DMS 273 (cell line): ENCODE measurements around the gene STAT3.
A peak's percentile ranks its signal among the peaks of the same experiment; 100 is the strongest.
"Not testable (repeated sequence)": the region's sequence is repeated elsewhere in the genome, so short reads cannot be mapped to it uniquely, and the experiment has no call there.

Experiments used
- DNase-seq: peaks from one replicate; lab custom pipeline; 2025; ENCODE audit not compliant: unreplicated experiment; lab: John Stamatoyannopoulos, UW

STAT3 gene

DNA sequence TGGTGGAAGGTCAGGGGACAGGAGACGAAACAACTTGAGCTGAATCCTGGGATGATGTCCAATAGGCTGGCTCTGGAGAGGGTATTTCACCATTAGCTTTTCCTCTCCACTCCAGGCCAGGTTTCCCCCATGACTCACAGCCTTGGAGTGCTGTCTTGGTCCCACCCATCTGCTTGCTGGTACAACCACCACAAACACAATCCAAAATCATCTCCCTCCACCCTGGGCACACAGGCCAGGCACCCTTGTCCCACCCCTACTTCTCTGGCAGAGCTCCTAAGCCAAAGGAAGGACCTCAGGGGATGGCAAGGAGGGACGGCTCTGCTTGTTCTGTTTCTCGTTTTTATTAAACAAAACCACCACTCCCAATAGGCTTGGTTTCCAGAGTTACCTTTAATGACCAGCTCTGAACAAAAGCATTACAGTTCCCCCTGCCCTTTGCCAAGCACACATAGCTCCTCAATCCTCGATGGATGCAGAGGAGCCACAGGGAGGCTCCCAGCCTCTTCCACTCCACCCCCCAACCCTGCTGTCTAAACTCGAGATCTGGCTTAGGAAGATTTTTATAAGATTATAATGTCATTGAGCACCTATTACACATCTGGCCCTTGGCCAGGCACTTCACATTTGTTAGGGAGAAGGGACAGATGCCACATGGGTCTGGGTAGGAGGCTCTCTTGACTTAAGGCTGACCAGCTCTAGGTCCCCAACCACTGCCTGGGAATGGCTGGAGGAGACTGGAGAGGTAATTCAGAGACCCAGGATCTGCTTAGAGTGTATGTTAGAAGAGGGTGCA is 21.5 kb upstream of the STAT3 start:
- DNase-seq: peak; percentile 44

DNA sequence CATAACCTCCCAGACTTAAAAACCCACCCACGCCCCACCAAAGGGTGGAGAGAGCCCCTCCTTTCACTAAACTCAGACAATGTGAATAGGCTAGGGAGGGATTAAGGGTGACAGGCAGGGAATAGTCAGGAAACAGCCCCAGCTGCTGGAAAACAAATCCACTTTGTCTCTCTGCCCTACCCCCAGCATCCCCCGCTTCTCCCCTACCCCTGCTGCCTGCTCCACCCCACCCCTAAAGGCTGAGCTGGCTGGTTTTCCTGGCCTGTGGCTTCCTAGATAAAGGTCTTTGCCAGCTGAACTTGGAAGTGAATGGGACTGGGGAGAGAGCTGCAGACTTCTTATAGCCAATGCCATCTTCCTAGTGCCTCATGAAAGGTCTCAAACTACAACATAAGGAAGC is 19.8 kb upstream of the STAT3 start:
- DNase-seq: no peak

DNA sequence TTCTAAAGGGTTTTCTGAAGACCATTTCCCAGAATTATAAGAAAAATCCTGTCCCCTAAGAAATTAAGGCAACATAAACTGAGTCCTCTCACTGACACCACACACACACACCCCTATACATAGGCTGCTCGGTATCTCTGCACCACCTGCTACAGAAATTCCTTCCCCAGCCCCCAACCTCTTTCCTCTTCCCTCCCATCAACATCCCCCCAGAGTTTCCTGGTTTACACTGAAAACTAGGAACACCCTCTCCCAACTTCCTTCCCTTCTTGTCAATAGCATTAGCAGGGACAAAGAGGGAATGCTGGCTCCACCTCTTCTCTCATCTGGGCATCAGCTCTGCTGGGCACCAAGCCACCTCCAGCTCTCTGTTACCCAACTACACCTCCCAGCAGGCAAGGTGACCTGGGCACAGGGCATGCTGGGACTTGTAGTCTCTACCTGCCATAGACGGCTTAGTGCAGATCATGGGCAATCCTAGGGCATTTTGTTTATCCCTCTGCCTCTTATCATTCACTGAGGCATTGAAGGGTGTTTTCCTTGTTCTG is 19.1 kb upstream of the STAT3 start:
- peak; percentile 93 for DNase-seq

DNA sequence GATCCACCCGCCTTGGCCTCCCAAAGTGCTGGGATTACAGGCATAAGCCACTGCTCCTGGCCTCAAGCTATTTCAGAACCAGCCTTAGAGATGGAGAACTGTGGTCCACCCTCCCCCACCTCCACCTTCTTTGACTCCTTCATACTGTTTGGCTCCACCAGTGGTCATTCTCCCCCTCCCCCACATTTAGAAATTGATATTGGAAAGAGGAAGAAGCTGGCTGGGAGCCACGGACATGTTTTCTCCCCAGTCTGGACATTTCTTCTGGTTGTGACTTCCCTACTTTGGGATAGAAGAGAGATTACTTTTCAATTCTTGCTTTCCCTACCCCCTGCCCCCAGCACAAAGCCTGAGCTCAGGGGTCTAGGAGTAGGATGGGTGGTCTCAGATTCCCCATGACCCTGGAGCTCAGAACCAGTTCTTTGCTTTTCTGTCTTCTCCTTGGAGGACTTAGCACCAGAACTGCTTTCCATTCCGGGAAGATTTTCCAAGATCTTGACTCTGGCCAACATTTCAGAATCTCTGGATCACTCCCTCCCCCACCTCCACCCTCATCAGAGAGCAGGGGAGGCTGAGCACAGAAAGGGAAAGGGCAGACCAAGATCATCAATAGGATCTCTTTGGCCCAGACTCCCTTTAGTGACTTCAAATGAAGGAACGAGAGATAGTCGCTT is 18.5 kb upstream of the STAT3 start:
- no peak for DNase-seq

DNA sequence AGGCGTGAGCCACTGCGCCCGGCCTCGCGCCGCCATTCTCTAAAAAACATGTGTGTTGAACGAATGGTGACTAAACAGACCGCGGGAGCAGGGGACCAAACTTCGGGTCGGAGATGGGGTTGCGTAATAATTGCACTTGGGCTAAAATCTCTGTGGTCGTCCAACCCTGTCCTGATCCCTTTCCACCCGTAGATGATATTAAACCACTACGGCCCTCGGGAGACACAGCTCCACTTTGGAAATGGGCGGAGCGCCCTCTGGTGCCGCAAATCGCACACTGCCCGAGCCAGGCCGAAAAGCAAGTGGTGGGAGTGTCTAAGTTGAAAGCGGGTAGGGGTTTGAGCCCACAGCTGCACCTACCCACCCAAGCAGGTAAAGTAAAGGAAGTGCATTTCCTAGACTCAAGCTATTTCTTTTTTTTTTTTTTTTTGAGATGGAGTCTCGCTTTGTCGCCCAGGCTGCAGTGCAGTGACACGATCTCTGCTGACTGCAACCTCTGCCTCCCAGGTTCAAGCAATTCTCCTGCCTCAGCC is 17.8 kb upstream of the STAT3 start:
- peak; percentile 92 for DNase-seq

DNA sequence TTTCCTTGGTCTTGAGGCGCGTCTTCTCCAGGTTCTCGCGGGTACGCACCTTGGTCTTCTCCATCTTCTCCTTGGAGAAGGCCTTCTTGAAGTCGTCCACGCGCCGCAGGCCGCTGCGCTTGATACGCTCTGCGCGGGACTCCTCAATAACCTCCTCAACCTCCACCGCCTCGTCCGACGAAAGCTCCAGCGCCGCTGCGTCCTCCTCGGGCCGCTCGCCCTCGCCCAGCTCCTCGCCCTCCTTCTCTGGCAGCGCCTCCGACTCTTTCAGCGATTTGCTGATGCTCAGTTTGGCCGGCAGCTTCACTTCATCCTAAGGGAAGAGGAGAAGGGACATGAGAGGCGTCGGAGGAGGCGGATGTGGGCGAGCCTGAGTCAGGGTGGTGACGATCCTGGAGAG is 16.8 kb upstream of the STAT3 start:
- no peak for DNase-seq

DNA sequence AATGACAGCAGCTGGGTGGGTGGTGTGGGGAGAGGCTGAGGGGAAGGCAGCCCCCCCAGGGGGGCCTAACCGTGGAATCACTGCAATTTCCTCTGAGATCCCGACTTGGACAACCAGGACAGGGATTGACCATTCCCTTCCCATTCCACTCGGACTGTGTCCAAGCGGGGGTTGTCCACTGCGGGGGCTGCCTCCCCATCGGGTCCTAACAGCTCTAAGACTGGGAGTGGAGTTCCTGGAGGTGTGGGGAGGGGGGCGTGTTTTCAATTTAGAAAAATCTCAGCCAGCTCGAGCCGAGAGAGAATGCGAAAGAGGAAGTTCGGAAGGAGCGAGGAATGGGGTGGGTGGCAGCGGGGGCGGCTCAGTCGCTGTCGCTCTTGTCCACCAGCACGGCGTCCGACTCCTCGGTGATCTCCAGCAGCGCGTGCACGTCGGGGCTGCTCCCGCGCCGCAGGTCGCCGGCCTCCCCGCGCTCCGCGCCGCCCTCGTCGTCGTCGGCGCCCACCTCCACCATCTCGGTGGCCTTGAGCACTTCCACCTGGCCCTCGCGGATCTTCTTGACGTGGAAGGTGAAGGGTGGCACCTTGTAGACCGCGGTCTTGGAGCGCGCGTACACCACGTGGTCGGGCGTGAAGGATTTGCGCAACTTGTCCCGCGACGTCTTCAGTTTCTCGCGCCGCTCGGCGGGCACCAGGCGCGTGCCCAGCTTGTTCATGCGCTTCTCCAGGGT is 16.2 kb upstream of the STAT3 start:
- no peak for DNase-seq

DNA sequence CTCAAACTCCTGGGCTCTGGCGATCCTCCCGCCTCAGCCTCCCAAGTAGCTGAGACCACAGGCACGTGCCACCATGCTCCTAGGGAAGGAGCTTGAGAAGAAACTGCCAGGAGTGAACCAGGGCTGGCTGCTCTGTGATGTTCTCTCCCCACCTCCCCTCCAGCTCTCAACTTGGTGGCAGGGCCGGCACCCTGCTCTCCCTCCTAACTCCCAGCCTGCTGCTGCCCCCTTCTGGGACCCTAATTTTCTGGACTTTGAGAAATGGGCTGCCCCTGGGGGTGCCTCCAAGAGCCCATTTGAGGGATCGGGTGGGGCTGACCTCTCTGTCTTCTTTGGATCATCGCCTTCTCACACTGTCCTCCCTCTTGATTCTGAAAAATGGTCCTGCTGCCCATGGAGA is 14.9 kb upstream of the STAT3 start:
- peak; percentile 71 for DNase-seq

DNA sequence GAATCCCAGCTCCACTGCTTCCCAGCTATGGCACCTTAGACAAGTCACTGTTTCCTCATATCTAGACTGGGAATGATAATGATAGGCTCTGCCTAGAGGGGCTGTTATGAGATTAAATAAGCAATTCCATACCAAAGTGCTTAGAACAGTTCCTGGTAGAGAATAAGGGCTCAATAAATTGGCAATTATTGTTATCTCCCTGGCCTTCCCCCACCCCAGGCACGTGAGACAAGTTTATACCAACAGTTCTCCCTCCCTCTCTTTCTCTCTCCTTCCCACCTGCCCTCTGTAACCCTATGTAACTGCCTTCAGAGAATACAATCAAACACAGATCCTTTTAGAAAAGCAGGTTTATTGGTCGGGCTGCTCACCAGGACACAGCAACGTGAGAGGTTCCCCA is 13.9 kb upstream of the STAT3 start:
- DNase-seq: no peak

DNA sequence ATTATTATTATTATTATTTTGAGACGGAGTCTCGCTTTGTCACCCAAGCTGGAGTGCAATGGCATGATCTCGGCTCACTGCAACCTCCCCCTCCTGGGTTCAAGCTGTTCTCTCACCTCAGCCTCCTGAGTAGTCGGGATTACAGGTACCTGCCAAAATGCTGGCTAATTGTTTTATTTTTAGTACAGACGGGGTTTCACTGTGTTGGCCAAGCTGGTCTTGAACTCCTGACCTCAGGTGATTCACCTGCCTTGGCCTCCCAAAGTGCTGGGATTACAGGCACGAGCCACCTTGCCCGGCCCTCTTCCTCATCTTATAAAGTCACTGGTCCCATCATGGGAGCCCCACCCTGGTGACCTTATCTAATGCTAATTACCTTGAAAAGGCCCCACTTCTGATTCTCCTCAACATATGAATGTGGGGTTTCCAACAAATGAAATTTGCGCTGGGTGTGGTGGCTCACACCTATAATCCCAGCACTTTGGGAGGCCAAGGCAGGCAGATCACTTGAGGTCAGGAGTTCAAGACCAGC is 12.7 kb upstream of the STAT3 start:
- DNase-seq: not testable (repeated sequence)

DNA sequence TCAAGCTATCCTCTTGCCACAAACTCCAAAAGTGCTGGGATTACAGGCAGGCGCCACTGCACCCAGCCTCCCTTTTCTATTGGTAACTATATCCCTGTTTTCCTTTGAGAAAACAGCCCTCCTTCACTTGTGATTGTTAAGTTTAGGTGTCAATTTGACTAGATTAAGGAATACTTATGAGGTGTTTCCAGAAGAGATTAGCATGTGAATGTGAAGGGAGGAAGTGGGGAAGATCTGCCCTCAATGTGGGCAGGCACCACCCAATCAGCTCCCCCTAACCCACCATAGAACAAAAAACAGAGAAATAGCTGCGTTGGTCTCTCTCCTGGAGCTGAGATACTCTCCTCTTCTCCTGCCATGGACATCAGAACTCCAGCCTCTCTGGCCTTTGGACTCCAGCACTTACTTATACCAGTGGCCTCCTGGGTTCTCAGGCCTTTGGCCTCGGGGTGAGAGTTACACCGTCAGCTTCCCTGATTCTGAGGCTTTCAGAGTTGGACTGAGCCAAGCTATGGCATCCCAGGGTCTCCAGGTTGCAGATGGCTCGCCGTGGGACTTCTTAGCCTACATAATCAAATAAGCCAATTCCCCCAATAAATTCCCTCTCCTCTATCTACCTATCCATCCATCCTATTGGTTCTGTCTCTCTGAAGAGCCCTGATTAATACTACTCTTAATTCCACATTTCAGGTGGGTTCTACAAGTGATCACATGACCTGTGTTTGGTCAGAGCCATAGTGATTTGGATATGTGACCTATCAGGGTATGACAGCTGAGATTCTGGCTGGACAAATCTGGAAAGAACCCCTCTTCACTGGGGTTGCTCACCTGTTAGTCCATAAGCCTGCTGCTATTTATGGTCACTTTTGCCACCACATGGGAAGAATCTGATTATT is 12.0 kb upstream of the STAT3 start:
- no peak for DNase-seq

DNA sequence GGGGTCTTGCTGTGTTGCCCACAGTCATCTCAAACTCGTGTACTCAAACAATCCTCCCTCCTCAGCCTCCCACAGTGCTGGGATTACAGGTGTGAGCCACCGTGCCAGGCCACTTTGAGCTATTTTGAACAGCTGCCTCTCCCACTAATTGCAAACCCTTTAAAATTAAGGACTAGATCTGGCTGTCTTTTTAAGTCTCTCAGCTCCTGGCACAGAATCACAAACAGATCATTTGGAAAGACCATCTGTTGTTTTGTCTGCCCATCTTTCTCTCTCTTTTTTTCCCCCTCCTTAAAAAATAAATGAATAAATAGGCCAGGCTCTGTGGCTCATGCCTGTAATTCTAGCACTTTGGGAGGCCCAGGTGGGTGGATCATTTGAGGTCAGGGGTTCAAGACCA is 10.9 kb upstream of the STAT3 start:
- DNase-seq: peak; percentile 92

DNA sequence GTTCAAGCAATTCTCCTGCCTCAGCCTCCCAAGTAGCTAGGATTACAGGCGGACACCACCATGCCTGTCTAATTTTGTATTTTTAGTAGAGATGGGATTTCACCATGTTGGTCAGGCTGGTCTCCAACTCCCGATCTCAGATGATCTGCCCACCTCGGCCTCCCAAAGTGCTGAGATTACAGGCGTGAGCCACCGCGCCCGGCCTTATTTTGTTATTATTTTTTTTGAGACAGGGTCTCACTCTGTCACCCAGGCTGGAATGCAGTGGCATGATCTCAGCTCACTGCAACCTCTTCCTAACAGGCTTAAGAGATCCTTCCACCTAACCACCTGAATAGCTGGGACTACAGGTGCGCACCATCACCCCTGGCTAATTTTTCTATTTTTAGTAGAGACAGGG is 7.4 kb upstream of the STAT3 start:
- not testable (repeated sequence) for DNase-seq

DNA sequence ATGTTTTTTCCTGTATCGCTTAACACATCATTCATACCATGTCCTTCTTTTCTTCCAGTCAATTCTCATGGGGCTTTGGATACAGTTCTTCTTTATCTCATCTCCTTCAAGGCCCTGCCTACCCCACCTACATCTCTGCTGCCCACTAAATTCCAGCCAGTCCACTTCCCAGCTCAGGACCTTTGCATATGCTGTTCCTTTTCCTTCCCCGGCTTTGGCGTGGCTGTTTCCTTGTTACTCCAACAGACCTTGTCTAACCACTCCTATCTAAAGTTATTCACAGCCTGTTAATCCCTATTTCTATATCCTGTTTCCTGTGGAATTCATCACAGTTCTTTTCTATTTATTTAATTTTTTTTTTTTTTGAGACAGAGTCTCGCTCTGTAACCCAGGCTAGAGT is 6.6 kb upstream of the STAT3 start:
- no peak for DNase-seq

DNA sequence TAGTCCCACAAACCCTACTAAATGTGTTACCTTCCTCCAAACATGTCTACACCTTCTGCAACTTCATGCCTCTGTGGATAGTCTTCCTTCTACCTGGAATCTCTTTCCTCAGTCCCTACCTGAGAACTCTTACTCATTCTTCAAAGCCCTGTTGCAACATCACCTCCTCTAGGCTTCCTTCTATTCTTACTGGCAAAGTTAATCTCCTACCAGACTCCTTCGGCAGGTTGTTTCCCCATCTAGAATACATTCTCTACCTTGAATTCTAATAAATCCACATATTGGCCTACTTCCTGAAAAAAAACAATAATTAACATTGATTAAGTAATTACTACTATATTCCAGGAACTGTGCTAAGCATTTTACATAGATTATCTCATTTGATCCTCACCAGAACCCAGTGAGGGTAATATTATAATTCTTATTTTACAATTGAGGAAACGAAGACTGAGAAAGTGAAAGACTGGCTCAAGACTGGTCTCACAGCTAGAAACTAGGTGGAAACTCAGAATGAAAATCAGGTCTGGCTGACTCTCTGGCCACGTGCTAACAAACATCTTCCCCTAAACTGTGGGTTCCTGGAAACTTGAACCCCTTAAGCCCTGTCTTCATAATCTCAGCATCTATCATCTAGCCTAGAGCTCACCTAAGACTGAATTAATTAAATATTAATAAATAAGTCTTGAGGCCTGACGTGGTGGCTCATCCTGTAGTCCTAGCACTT is 4.6 kb upstream of the STAT3 start:
- DNase-seq: no peak

DNA sequence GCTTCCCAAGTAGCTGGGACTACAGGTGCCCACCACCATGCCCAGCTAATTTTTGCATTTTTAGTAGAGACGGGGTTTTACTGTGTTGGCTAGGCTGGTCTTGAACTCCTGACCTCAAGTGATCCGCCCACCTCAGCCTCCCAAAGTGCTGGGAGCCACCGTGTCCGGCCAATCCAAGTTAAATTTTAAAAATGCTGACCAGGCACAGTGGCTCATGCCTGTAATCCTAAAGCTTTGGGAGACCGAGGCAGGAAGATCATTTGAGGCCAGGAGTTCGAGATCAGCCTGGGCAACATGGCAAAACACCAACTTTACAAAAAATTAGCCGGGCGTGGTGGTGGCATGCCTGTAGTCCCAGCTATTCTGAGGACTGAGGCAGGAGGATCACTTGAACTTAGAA is 3.2 kb upstream of the STAT3 start:
- DNase-seq: not testable (repeated sequence)

DNA sequence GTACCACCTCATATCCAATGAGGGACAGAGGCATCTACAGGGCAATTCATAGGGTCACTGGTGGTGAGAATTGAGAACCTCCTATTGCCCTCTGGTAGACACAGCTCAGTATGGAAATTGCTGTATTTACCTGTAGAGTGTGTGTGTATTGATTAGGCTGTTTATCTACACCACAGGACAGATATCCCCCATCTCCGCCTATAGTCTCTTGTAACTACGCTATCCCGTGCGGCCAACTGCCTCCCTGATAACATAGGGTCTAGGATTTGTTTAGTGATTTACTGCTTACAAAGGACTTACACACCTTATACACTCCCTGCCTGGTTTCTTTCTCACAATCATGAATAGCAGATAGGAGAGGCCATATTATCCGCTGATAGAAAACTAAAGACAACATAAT is 1.7 kb upstream of the STAT3 start:
- no peak for DNase-seq

DNA sequence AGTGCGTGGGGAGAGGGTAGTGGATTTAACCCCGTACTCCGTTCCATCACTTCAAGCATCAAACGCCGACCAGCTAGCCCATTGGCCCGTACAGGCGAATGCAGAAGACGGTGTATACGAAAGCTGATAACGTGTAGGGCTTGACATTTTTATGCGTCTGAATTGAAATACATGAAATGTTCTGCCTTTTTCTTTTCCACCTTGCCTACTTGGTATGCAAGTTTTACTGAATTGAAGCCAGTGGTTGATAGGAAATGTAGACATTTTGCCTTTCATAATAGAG is 834 bp upstream of the STAT3 start:
- DNase-seq: no peak

DNA sequence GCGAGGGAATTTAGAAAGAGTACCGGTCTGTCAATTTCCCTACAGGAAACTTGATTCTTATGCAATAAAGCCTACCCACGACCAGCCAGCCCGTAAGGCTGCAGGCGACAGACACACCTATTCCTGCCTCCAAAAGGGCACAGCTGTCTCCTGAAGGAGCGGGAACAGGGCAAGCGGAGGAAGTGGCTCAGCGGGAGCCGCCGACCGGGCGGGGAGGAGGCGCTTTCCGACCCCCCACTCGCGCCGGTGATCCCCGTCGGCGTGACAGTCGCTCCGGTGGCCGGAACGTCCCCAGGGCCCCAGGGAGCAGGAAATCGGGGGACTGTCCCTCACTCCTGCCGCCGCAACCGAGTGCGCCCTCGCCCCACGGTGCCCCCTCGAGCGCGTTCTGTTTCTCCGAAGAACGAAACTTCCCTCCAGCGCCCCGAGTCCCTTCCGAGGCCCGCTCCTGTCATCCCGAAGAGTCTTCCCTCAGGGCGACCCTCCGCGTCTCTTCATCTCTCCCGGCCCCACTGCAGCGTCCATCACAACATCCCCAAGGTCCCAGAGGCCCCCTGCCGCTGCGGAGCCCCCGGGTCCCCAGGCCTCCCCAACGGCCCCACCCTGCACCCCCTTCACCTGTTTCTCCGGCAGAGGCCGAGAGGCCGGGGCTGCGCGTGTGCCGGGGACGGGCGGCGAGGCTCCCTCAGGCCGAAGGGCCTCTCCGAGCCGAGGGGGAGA is 421 bp downstream of the STAT3 start:
- peak; percentile 80 for DNase-seq
